GM12873 (cell line): ENCODE data around the gene FBXW8.

Experiments
- CTCF ChIP-seq: IDR thresholded peaks from 2 replicates; pipeline ENCODE4 v1.5.1; 2012; ENCODE audit warnings: low read depth, mild to moderate bottlenecking, moderate library complexity, low read length, control low read depth; ENCODE audit not compliant: insufficient read depth; ENCODE audit errors: missing control alignments

Gene FBXW8

GRCh38 chr12:116887897-116888296, 22.9 kb upstream of the FBXW8 start:
- no peak for TF ChIP-seq CTCF

GRCh38 chr12:116890330-116890729, 20.4 kb upstream of the FBXW8 start:
- TF ChIP-seq CTCF = no peak

- no peak for TF ChIP-seq CTCF
Observed at GRCh38 chr12:116891019-116891418, 19.7 kb upstream of the FBXW8 start.

GRCh38 chr12:116892349-116893140, 18.2 kb upstream of the FBXW8 start:
- TF ChIP-seq CTCF = no peak

GRCh38 chr12:116894913-116895312, 15.8 kb upstream of the FBXW8 start:
- no peak for TF ChIP-seq CTCF

GRCh38 chr12:116896411-116896924, 14.3 kb upstream of the FBXW8 start:
- TF ChIP-seq CTCF = no peak

GRCh38 chr12:116897476-116897875, 13.3 kb upstream of the FBXW8 start:
- no peak for TF ChIP-seq CTCF
